GM12878 (cell line): Measurements from ENCODE around the gene EFHD2. TPM values are rescaled to one million over a fixed set of nuclear protein-coding genes. Genes with fewer than 3 reads are reported as not detected.

Source experiments
- ATAC-seq: fragments of 200-7000 bp; cut with Tn5 transposase; 3 replicates; pipeline ENCODE4 v1.9.1; 2020; ENCODE audit warnings: mild to moderate bottlenecking, moderate library complexity
- BruUV-seq: library from RNA; stranded (reverse); fragments of 400-500 nt; replicated peaks from 2 replicates; lab custom pipeline; 2021; lab: Mats Ljungman, UMichigan
- CTCF ChIA-PET: fragments of 300-600 bp; sonication (Branson Sonifier 250); formaldehyde crosslinking; extraction: SDS; loops from one replicate; lab custom pipeline; 2021; ENCODE audit warnings: inconsistent platforms; lab: Yijun Ruan, JAX
- POLR2A ChIA-PET: fragments of 350-600 bp; formaldehyde crosslinking; extraction: SDS; loops from one replicate; lab custom pipeline; 2021; ENCODE audit warnings: inconsistent platforms; lab: Charles Lee
- RAD21 ChIA-PET: fragments of 300-600 bp; sonication (Branson Sonifier 250); formaldehyde crosslinking; loops from one replicate; lab custom pipeline; 2023; ENCODE audit warnings: antibody characterized with exemption; ENCODE audit not compliant: unreplicated experiment; lab: Charles Lee
- SMC1A ChIA-PET: fragments of 300-600 bp; sonication (Branson Sonifier 250); formaldehyde crosslinking; loops from one replicate; lab custom pipeline; 2023; ENCODE audit not compliant: unreplicated experiment, uncharacterized antibody; lab: Charles Lee
- DNase-seq: peaks from one replicate; pipeline ENCODE4 v3.0.0-alpha.2; 2011; ENCODE audit warnings: low read depth, low spot score
- FAIRE-seq: peaks from 3 replicates; lab custom pipeline; 2011; peaks lifted over from hg19 to GRCh38; lab: Jason Lieb, UNC
- H2AFZ ChIP-seq: 2 replicates; pipeline ENCODE4 v1.6.0; 2011; ENCODE audit warnings: low read depth, low read length, control low read depth; ENCODE audit not compliant: control insufficient read depth
- H3K27ac ChIP-seq: 2 replicates; pipeline ENCODE4 v1.5.1; 2011; ENCODE audit warnings: control low read depth; ENCODE audit not compliant: control insufficient read depth, insufficient read depth
- H3K27me3 ChIP-seq, 2 experiments: replicated peaks in 1 of 2; 2 replicates each; pipeline versions ENCODE4 v1.6.0 to v1.6.1; 2011; ENCODE audit warnings: low read length in 1 of 2; ENCODE audit not compliant: control insufficient read depth in 2 of 2, insufficient read depth in 2 of 2
- H3K36me3 ChIP-seq, 2 experiments: 2 replicates each; pipeline ENCODE4 v1.5.1; 2011; ENCODE audit warnings: low read length in 1 of 2; ENCODE audit not compliant: control insufficient read depth in 2 of 2, insufficient read depth in 2 of 2
- H3K4me1 ChIP-seq: 2 replicates; pipeline ENCODE4 v1.6.1; 2011; ENCODE audit warnings: mild to moderate bottlenecking, low read length, moderate library complexity, mixed read lengths; ENCODE audit not compliant: control insufficient read depth, insufficient read depth
- H3K4me2 ChIP-seq: 2 replicates; pipeline ENCODE4 v1.6.0; 2011; ENCODE audit warnings: control low read depth; ENCODE audit not compliant: control insufficient read depth, insufficient read depth
- H3K4me3 ChIP-seq: fragments of 200-600 bp; sonication (generic); 2 replicates; pipeline ENCODE4 v1.5.1; 2016
- H3K79me2 ChIP-seq: 2 replicates; pipeline ENCODE4 v1.6.0; 2011; ENCODE audit warnings: low read length; ENCODE audit not compliant: control insufficient read depth, insufficient read depth
- H3K9ac ChIP-seq: 2 replicates; pipeline ENCODE4 v1.8.0; 2011; ENCODE audit warnings: low read length, control low read depth, mixed read lengths; ENCODE audit not compliant: control insufficient read depth, insufficient read depth
- H3K9me3 ChIP-seq: replicated peaks from 3 replicates; pipeline ENCODE4 v1.5.1; 2011; ENCODE audit warnings: mild to moderate bottlenecking, low read length; ENCODE audit not compliant: control insufficient read depth, insufficient read depth
- H4K20me1 ChIP-seq: 2 replicates; pipeline ENCODE4 v1.6.0; 2011; ENCODE audit not compliant: control insufficient read depth, insufficient read depth
- BRCA1 ChIP-seq: IDR thresholded peaks from 2 replicates; pipeline ENCODE4 v1.6.1; 2011; ENCODE audit warnings: low read depth, low read length, improper control_type of control experiment
- FOXK2 ChIP-seq: fragments of 450-650 bp; IDR thresholded peaks from 2 replicates; pipeline ENCODE4 v1.6.1; 2017; ENCODE audit warnings: mild to moderate bottlenecking, moderate library complexity
- IRF5 ChIP-seq: fragments of 450-650 bp; IDR thresholded peaks from 2 replicates; pipeline ENCODE4 v1.6.1; 2017; ENCODE audit warnings: borderline replicate concordance
- NR2C2 ChIP-seq: IDR thresholded peaks from 2 replicates; pipeline ENCODE4 v1.6.1; 2011; ENCODE audit warnings: borderline replicate concordance, low read depth; ENCODE audit not compliant: control insufficient read depth, insufficient read length
- ZNF384 ChIP-seq: IDR thresholded peaks from 2 replicates; pipeline ENCODE4 v1.6.1; 2012; ENCODE audit warnings: low read depth, mild to moderate bottlenecking, low read length, improper control_type of control experiment, borderline replicate concordance
- WGBS: methylation state at CpG from one replicate; pipeline ENCODE4 v1.1.6; 2016; ENCODE audit warnings: low lambda C conversion rate; ENCODE audit not compliant: insufficient replicate concordance, insufficient coverage; ENCODE audit errors: missing lambda C conversion rate; 5-methylcytosine and 5-hydroxymethylcytosine counted together
- in situ Hi-C: fragments of 300-500 bp; cut with MboI; formaldehyde crosslinking; loops from 9 replicates; pipeline ENCODE4 v1.14.3; 2018; ENCODE audit warnings: mixed read lengths
- intact Hi-C: fragments of 100-400 bp; cut with micrococcal nuclease; formaldehyde crosslinking; loops from one replicate; pipeline ENCODE4 v1.14.2; 2022; ENCODE audit not compliant: unreplicated experiment
- polyA plus RNA-seq, 11 experiments: library from polyadenylated mRNA; depleted of rRNA in 4 of 11; unstranded in 6 of 11; stranded (reverse) in 5 of 11; fragments of >200 nt; fragmentation: Nextera tagmentation in 4 of 11; fragmentation: Illumina TruSeq in 1 of 11; extraction: Ambion mirVana in 4 of 11; extraction: Trizol in 1 of 11; gene quantifications; 1 replicate in 1 of 11; 2 replicates in 10 of 11; pipeline versions ENCODE4 v1.2.1 to v1.2.3, GENCODE V29; 2011 to 2016; ENCODE audit warnings: inconsistent platforms in 2 of 11, missing spikeins in 2 of 11, low read depth in 1 of 11
- total RNA-seq, 4 experiments: library from RNA; depleted of rRNA in 3 of 4; stranded (reverse); fragments of >200 nt in 3 of 4; fragmentation: Illumina TruSeq in 1 of 4; extraction: Trizol in 1 of 4; gene quantifications; 2 replicates each; pipeline versions ENCODE4 v1.2.1 to v1.2.3, GENCODE V29; 2013 to 2021

The EFHD2 gene
- total and polyA plus RNA-seq, 10 of the 15 experiments (the other 5 are each of a cell fraction or from before 2014, with no cell fraction given), result 4.0 to 114 (median 66.1) TPM

- Histone ChIP-seq H3K9me3 (no peaks in the 10 kb centered on the region), H4K20me1 (no peaks in the 10 kb centered on the region; the same call in 1 of the 2 replicates), H3K27ac (no peak overlapping the region), H3K4me2 (peak overlapping the region; percentile 22; the same call in 1 of the 2 replicates), H3K27me3 (no peaks in the 10 kb centered on the region), H3K79me2 (peaks cover 58% of the 10 kb centered on the region), H3K4me3 (no peak overlapping the region), H2AFZ (no peak overlapping the region), H3K9ac (no peak overlapping the region), H3K36me3 (peaks cover 2 to 6% of the 10 kb centered on the region in 2 experiments; a peak in 3 of 4 replicates), H3K4me1 (peaks cover 44% of the 10 kb centered on the region)
- SMC1A ChIA-PET, result no interaction called here
- POLR2A ChIA-PET, result interaction anchor here (1.1 kb wide), 1 partner anchor 9 kb away, joined by 4 read pairs; the partner anchor contains the start of gene EFHD2
- no peak for TF ChIP-seq ZNF384
- TF ChIP-seq FOXK2, result no peak
- no peak for TF ChIP-seq BRCA1
- no peak for TF ChIP-seq IRF5
- TF ChIP-seq NR2C2, result no peak
- RAD21 ChIA-PET, result interaction anchor here (1.4 kb wide), 1 partner anchor 18 kb away, joined by 3 read pairs; no protein-coding TSS in a partner anchor
- in situ Hi-C loops, result no loop called here
- peak; percentile 13 for FAIRE-seq
- no peak for DNase-seq
- no peak for ATAC-seq
- 95% methylated on average over 18 of the region's 18 CpGs for WGBS
- intact Hi-C loops, result loop anchor here (5.0 kb wide), 1 partner anchor 97 kb away; no protein-coding TSS in a partner anchor
- BruUV-seq, result no TSS peak
- CTCF ChIA-PET, result interaction anchor here (1.6 kb wide), 1 partner anchor 11 kb away, joined by 5 read pairs; no protein-coding TSS in a partner anchor
These were observed 9.3 kb downstream of the EFHD2 start for GRCh38 chr1:15418806-15419515.
